ENCODE data around the gene NPAS3.

Gene NPAS3

GRCh38 chr14:33486332-33486890, 547.7 kb downstream of the NPAS3 start:
- peaks cover 5% of the 10 kb centered on the region for H3K27me3 ChIP-seq (ENCODE audit: insufficient read depth, poor library complexity, severe bottlenecking)
- H3K27ac ChIP-seq (replicated peaks), result no peak overlapping the region
- no peak for DNase-seq (ENCODE audit: low read depth in 1 of 2, low spot score in 1 of 2)
- no peak overlapping the region for H3K4me3 ChIP-seq (replicated peaks; ENCODE audit: insufficient read depth, low read length)
- TF ChIP-seq, protein P1, sequence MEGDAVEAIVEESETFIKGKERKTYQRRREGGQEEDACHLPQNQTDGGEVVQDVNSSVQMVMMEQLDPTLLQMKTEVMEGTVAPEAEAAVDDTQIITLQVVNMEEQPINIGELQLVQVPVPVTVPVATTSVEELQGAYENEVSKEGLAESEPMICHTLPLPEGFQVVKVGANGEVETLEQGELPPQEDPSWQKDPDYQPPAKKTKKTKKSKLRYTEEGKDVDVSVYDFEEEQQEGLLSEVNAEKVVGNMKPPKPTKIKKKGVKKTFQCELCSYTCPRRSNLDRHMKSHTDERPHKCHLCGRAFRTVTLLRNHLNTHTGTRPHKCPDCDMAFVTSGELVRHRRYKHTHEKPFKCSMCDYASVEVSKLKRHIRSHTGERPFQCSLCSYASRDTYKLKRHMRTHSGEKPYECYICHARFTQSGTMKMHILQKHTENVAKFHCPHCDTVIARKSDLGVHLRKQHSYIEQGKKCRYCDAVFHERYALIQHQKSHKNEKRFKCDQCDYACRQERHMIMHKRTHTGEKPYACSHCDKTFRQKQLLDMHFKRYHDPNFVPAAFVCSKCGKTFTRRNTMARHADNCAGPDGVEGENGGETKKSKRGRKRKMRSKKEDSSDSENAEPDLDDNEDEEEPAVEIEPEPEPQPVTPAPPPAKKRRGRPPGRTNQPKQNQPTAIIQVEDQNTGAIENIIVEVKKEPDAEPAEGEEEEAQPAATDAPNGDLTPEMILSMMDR (IDR thresholded peaks at IDR 0.05; ENCODE audit: insufficient read depth, low read length), result no peak

- Histone ChIP-seq H3K4me3 (replicated peaks; ENCODE audit: insufficient read depth, low read length) (no peak overlapping the region), H3K27ac (replicated peaks) (no peak overlapping the region), H3K27me3 (ENCODE audit: insufficient read depth, poor library complexity, severe bottlenecking) (peaks cover 3% of the 10 kb centered on the region)
- TF ChIP-seq, protein P2, sequence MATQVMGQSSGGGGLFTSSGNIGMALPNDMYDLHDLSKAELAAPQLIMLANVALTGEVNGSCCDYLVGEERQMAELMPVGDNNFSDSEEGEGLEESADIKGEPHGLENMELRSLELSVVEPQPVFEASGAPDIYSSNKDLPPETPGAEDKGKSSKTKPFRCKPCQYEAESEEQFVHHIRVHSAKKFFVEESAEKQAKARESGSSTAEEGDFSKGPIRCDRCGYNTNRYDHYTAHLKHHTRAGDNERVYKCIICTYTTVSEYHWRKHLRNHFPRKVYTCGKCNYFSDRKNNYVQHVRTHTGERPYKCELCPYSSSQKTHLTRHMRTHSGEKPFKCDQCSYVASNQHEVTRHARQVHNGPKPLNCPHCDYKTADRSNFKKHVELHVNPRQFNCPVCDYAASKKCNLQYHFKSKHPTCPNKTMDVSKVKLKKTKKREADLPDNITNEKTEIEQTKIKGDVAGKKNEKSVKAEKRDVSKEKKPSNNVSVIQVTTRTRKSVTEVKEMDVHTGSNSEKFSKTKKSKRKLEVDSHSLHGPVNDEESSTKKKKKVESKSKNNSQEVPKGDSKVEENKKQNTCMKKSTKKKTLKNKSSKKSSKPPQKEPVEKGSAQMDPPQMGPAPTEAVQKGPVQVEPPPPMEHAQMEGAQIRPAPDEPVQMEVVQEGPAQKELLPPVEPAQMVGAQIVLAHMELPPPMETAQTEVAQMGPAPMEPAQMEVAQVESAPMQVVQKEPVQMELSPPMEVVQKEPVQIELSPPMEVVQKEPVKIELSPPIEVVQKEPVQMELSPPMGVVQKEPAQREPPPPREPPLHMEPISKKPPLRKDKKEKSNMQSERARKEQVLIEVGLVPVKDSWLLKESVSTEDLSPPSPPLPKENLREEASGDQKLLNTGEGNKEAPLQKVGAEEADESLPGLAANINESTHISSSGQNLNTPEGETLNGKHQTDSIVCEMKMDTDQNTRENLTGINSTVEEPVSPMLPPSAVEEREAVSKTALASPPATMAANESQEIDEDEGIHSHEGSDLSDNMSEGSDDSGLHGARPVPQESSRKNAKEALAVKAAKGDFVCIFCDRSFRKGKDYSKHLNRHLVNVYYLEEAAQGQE (IDR thresholded peaks at IDR 0.05; ENCODE audit: insufficient replicate concordance, low read depth), result no peak
- no peak for TF ChIP-seq SPI1 (IDR thresholded peaks at IDR 0.05; ENCODE audit: borderline replicate concordance, low read depth)
- TF ChIP-seq, protein P1 (IDR thresholded peaks at IDR 0.05; ENCODE audit: insufficient read depth, low read length), result no peak
- no peak for DNase-seq (ENCODE audit: low read depth in 1 of 2, low spot score in 1 of 2)
These were observed 549.9 kb downstream of the NPAS3 start for GRCh38 chr14:33488582-33488981.

DNA sequence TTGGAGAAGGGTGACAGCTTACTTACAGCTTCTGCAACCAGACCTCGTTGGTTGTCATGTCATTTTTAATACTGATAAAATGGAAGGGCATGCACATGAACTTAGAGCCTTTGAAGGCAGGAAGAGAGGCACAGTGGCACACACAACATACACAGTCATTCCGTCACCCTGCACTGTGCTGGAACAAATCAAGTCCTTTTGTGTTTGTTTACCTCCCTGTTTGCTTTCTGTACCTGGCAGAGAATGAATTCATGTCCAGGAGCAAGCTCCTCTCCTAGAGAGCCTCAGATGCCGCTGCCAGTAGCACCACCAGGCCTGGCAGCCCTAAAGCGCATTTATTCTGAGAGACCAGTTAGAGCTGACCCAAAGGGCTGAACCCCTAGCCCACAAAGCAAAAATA, 551.9 kb downstream of the NPAS3 start:
- Histone ChIP-seq H3K27me3 (ENCODE audit: insufficient read depth, poor library complexity, severe bottlenecking) (no peaks in the 10 kb centered on the region), H3K27ac (replicated peaks) (no peak overlapping the region), H3K4me3 (replicated peaks; ENCODE audit: insufficient read depth, low read length) (no peak overlapping the region)
- DNase-seq (ENCODE audit: low read depth in 1 of 2, low spot score in 1 of 2), result no peak
- TF ChIP-seq GABPA (IDR thresholded peaks at IDR 0.05; ENCODE audit: low read depth) (no peak), SPI1 (IDR thresholded peaks at IDR 0.05; ENCODE audit: borderline replicate concordance, low read depth) (no peak), POLR2AphosphoS5 (IDR thresholded peaks at IDR 0.05; ENCODE audit: low read depth) (no peak)
- TF ChIP-seq, protein P2 (IDR thresholded peaks at IDR 0.05; ENCODE audit: insufficient replicate concordance, low read depth), result no peak
- TF ChIP-seq, protein P1 (IDR thresholded peaks at IDR 0.05; ENCODE audit: insufficient read depth, low read length), result no peak

GRCh38 chr14:33491112-33491511, 552.4 kb downstream of the NPAS3 start:
- H3K27ac ChIP-seq (replicated peaks), result no peak overlapping the region
- no peak overlapping the region for H3K4me3 ChIP-seq (replicated peaks; ENCODE audit: insufficient read depth, low read length)
- no peaks in the 10 kb centered on the region for H3K27me3 ChIP-seq (ENCODE audit: insufficient read depth, poor library complexity, severe bottlenecking)
- TF ChIP-seq, protein P1 (IDR thresholded peaks at IDR 0.05; ENCODE audit: insufficient read depth, low read length), result no peak
- no peak for TF ChIP-seq SPI1 (IDR thresholded peaks at IDR 0.05; ENCODE audit: borderline replicate concordance, low read depth)
- TF ChIP-seq, protein P2 (IDR thresholded peaks at IDR 0.05; ENCODE audit: insufficient replicate concordance, low read depth), result no peak
- DNase-seq (ENCODE audit: low read depth in 1 of 2, low spot score in 1 of 2), result no peak

Data from HL-60 (cell line).